GM21423 (cell line): ENCODE results near the gene AMDHD2.
"Not testable (repeated sequence)": the region's sequence is repeated elsewhere in the genome, so short reads cannot be mapped to it uniquely, and the experiment has no call there.

Source experiments
- ATAC-seq: cut with Tn5 transposase; IDR thresholded peaks from one replicate; pipeline ENCODE4 v1.9.1; 2021; ENCODE audit warnings: mild to moderate bottlenecking, moderate library complexity; ENCODE audit not compliant: unreplicated experiment

The AMDHD2 gene

GRCh38 chr16:2520097-2520783, at the start of gene AMDHD2:
AMDHD2 (plus strand) TSS chr16:2520371; CDS start chr16:2520459, 88 bp downstream.
- peak; percentile 54 for ATAC-seq

DNA sequence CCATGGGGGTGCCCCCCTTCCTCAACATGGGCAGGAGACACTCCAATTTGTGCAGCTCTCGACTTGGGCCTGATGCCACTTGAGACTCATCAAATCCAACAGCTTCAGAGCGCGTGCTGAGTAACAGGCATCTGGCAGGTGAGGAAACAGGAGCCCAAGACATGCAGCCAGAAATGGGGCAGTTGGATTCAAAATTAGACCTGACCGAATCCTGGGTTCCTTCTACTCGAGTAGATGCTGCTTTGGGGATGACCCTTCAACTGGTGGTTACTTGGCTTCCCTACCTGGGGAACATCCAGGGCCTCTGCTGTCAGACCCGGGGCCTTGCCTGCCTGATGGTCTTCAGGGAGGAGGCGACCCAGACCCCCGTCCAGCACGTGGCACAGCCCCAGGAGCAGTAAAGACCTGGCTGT, 49.6 kb upstream of the AMDHD2 start:
- no peak for ATAC-seq

DNA sequence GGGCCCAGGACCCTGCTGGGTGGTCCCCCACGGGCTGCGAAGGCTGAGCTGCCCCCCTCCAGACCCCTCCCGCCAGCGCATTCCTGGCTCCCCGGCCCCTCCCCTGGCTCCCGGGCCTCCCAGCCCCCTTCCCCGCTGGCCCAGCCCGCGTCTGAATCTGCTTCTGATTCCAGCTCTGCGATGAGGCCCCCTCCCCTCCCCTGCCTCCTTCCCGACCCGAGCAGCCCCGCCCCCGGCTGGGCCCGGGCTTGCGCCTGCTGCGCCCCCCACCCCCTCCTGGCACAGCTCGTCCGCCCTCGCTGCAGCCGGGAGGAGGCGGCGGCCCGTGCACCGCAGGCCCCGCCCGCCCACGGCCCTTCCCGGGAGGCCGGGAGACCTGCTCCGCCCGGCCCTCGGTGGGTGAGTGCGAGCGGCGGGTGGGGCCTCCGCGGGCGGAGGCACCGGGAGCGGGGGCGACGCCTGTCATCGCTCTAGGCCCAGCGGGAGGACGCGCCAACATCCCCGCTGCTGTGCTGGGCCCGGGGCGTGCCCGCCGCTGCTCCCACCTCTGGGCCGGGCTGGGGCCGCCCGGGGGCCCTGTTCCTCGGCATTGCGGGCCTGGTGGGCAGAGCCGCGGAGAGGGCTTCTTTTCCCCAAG, 49.0 kb upstream of the AMDHD2 start, which contains the start of gene NTN3:
Gene NTN3 (plus strand): TSS at position 282 of the 637 bp plus-strand sequence. CDS start 405 bp downstream, outside the sequence.
- ATAC-seq, result no peak

GRCh38 chr16:2471653-2472487, 48.3 kb upstream of the AMDHD2 start:
- ATAC-seq, result no peak

GRCh38 chr16:2472488-2472864, 47.7 kb upstream of the AMDHD2 start:
- ATAC-seq, result no peak

DNA sequence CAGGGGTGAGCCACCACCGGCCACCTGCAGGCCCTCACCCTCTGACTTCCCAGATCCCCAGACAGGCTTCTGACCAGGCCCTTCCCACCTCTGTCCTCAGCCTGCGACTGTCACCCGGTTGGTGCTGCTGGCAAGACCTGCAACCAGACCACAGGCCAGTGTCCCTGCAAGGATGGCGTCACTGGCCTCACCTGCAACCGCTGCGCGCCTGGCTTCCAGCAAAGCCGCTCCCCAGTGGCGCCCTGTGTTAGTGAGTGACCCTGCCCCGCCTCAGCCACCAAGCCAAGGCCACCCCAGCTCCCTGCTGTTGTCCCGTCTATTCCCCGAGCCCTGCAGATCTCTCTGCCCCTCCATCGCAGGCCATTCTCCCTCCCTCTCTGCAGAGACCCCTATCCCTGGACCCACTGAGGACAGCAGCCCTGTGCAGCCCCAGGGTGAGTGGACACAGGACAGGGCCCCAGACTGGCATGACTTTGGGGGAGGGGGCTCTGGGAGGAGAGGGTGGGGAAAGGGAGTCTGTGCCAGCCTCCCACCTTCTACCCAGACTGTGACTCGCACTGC, 47.2 kb upstream of the AMDHD2 start:
- no peak for ATAC-seq

DNA sequence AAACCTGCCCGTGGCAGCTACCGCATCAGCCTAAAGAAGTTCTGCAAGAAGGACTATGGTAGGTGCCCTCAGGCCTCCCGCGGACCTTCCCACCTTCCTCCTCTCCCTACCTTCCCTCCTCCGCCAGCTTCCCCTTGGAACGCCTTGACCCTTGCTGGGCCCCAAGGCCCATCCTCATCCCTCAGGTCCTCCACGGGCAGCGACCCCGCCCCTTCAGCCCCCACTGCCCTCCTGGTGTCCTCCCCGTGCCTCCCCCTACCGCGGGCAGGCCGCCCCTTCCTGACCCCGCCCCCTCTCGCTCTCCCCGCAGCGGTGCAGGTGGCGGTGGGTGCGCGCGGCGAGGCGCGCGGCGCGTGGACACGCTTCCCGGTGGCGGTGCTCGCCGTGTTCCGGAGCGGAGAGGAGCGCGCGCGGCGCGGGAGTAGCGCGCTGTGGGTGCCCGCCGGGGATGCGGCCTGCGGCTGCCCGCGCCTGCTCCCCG, 46.7 kb upstream of the AMDHD2 start:
- no peak for ATAC-seq

DNA sequence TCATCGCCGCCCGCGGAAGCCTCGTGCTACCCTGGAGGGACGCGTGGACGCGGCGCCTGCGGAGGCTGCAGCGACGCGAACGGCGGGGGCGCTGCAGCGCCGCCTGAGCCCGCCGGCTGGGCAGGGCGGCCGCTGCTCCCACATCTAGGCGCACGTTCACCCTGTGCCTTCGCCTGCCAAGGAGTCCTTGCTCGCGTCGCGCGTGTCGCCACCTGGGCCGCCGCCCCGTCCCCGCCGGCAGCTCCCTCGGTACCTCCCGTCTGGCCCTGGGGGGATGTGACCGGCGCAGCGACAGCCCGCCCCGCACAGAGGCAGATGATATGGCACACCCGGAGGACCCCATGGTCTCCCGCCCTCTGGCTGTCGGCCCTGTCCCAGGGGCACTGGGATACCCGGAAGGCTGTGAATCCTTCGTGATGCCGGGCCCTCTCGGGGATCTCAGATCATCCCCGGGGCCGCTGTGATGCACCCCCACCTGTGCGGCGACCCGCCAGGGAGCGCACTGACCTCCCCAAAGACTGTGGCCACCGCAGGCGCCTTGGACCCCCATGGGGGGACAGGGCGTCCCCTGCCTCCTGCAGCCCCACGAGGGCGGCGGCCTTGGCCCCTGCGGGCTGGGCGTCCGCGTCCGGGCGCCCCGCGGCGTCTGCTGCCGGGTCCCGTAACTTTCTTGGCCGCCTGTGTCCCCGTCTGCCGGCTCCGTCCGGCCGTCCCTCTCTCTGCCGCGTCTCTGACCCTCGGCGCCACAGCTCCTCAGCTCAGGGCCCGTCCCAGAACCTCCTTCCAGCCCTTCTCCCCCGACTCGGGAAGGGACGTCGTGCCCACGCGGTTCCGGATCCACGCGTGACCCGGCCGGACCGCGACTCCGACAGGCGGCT, 45.9 kb upstream of the AMDHD2 start:
- ATAC-seq, result no peak

DNA sequence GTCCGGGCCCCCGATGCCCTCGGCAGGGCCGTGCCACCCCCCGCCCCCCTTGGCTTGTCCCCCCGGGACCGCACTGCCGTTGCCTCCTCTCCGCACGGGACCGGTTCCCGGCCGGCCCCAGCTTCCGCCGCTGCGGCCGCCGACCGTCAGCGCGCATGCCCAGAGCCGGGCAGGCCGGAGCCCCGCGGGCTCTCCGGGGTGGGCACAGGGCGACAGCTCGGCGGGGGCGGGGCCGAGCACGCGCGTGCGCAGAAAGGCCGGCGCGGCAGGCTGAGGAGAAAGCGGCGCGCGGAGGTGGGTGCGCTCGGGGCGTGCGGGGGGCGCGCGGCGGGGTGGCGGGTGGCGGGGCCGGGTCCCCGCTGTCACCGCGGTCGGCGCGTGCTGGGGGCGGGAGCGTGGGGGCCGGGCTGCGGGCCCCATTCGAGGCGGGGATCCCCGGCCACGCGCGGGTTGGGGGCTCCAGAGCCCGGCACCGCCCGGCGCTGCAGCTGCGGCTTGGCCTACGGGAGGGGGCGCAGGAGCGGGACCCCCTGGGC, 45.2 kb upstream of the AMDHD2 start, which contains the start of gene TBC1D24:
Gene TBC1D24 (plus strand): TSS at position 251 of the 536 bp plus-strand sequence. CDS start 21,022 bp downstream, outside the sequence.
- peak; percentile 61 for ATAC-seq

DNA sequence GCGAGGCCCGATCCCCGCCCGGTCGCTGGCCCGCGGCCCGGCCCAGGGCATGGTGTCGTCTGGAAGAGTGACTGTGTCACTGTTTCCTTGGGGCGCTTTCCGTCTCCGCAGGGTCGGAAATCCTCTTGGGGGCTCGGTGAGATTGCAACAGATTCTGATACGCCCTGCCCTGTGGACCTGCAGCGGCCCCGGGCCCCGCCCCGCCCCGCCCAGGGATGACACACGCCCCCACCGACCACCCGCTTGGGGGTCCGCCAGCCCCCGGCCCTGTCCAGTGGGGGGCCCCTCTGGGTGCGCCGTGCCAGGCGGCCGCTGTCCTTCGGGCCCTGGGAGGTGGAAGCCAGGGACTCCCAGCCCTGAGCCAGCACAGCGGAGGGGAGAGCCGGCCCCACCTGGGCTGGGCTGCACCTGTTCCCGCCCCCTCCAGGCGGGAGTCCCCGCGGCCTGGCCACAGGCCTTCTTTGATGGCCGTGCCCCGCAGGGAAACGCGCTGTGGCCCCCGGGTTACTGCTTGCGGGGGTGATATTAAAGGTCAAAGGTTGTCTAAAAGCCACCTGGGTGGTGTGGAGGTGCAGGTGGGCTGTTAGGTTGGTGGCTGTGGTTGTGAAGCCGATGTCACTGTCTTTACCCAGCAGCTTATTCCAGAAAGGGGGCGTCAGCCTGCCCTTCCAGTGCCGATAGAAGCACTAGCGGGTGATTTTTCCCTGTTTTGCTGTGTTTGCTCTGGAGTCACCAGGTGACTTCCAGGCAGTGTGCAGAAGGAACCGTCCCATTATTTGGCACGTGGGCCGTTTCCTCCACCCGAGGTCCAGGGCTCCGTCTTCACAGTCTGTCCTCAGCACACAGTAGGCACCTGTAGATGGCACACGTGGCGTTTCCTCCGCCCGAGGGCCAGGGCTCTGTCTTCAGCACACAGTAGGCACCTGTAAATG, 44.5 kb upstream of the AMDHD2 start:
- peak; percentile 11 for ATAC-seq

DNA sequence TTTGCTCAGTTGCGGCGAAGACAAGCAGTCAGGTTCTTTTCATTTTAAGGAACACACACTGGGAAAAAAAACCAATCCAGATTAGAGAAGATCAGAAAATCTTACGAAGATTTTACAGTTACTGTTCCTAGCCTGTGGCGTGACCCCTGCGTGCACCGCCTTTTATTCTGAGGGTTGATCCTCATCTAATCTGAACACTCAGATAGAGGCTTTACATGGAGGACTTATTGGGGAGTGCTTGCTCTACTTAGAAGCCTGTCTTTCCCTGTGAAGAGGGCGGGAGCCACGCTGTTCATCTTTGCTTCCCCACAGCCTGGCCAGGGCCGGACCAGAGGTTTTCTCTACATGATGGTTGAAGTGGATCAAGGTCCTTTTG, 43.8 kb upstream of the AMDHD2 start:
- ATAC-seq, result no peak

DNA sequence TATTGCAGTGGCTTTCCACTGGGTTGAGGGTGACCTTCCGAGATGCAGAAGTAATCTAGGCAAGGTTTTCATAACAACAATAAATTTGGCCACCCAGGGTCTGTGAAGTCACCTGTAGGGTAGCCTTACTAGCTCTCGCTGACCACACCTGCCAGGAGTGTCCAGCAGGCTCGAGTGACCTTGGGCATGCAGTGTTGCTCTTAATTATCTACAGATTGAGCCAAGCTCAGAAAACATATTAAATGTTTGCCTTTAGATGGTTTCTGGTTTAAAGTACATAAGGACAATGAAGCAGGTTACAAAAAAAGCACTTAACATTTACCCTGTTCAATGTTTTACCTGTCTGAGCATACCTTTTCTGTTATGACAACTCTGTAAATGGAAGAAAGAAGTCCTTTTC, 43.4 kb upstream of the AMDHD2 start:
- no peak for ATAC-seq

DNA sequence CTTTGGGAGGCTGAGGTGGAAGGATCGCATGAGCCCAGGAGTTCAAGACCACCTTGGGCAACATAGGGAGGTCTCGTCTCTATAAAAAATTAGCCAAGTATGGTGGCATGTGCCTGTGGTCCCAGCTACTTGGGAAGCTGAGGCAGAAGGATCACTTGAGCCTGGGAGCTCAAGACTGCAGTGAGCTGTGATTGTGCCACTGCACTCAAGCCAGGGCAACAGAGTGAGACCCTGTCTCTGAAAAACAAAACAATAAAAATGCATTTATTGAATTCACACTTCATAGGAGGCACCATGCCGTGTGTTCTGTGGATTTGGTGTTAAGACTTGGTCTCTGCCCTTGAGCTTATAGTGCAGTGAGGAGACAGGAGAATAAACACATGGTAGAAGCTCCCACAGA, 42.8 kb upstream of the AMDHD2 start:
- ATAC-seq, result no peak

- ATAC-seq, result no peak
These were observed 41.9 kb upstream of the AMDHD2 start for GRCh38 chr16:2478279-2478678.

GRCh38 chr16:2479996-2480395, 40.2 kb upstream of the AMDHD2 start:
- not testable (repeated sequence) for ATAC-seq

DNA sequence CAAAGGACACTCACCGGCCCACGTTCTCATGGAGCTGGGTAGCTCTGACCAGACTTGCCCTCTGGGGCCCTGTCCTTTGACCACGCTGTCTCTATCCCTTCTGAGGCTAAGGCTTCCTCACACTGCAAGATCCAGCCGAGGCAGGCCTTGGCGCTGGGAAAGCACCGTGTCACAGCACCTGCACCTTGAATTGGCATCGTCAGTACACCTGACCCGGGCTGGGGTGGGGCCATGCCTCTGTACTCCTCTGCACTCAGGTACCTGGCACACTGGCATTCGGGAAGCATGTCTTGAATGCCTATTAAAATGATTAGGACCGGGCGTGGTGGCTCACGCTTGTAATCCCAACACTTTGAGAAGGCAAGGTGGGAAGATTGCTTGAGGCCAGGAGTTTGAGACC, 39.2 kb upstream of the AMDHD2 start:
- no peak for ATAC-seq

- ATAC-seq, result no peak
These were observed 38.5 kb upstream of the AMDHD2 start for GRCh38 chr16:2481676-2482075.

- ATAC-seq, result no peak
These were observed 37.9 kb upstream of the AMDHD2 start for GRCh38 chr16:2482249-2482648.
